ENCODE results near the gene FAM98C.

The FAM98C gene

DNA sequence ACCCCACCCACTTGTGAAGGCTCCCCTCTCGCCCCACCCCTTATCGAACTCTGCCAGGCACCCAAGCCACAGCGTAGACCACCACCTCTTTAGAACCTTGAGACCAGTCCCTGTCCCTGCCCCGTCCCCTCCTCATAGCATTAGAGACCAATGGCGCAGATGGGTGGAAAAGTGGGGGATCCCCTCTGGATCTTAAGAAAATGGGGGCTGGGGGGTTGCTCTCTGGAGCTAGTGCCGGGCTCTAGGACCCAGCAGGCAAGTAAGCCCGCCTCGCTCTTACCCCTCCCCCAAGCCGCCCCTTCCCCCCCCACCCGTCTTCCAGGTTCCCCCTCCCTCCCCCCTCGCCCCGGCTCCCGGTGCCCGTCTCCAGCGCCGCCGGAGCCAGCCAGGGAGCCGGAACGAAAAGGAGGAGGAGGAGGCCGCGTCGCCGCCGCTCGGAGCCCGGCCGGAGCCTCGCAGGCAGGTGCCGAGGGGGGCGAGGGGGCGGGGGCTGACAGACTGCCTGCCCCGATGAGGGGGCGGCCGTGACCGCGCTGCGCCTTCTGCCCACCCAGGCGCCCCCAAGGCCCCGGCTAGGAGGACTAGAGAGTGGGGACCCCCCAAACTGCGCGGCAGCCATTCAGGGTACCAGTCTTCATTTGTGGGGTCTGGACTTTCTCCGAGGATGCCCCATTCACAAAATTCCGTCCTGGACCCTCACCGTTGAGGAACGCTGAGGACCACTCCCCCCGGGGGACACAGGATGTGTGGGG is 14.4 kb upstream of the FAM98C start, which contains the start of gene SPRED3:
TSS of gene SPRED3 (plus strand) at position 349 of the 752 bp plus-strand sequence. CDS start 1,606 bp downstream, outside the sequence.
- TF ChIP-seq TAF1 (IDR thresholded peaks at IDR 0.05; ENCODE audit: borderline replicate concordance, insufficient read depth, low read length): 0 out of 2 replicates have a peak, but pooled peaks have one; percentile 0
- TF ChIP-seq FOXP2 (optimal IDR thresholded peaks at IDR 0.05; ENCODE audit: borderline replicate concordance, extremely low read depth, extremely low read length, insufficient read depth): peak; percentile 3
- TF ChIP-seq, protein P1, sequence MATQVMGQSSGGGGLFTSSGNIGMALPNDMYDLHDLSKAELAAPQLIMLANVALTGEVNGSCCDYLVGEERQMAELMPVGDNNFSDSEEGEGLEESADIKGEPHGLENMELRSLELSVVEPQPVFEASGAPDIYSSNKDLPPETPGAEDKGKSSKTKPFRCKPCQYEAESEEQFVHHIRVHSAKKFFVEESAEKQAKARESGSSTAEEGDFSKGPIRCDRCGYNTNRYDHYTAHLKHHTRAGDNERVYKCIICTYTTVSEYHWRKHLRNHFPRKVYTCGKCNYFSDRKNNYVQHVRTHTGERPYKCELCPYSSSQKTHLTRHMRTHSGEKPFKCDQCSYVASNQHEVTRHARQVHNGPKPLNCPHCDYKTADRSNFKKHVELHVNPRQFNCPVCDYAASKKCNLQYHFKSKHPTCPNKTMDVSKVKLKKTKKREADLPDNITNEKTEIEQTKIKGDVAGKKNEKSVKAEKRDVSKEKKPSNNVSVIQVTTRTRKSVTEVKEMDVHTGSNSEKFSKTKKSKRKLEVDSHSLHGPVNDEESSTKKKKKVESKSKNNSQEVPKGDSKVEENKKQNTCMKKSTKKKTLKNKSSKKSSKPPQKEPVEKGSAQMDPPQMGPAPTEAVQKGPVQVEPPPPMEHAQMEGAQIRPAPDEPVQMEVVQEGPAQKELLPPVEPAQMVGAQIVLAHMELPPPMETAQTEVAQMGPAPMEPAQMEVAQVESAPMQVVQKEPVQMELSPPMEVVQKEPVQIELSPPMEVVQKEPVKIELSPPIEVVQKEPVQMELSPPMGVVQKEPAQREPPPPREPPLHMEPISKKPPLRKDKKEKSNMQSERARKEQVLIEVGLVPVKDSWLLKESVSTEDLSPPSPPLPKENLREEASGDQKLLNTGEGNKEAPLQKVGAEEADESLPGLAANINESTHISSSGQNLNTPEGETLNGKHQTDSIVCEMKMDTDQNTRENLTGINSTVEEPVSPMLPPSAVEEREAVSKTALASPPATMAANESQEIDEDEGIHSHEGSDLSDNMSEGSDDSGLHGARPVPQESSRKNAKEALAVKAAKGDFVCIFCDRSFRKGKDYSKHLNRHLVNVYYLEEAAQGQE (IDR thresholded peaks at IDR 0.05; ENCODE audit: insufficient read depth in 1 of 2, low read depth in 2 of 2, low read length in 2 of 2): 0 out of 4 replicates have a peak, but pooled peaks of 1 of the 2 experiments have one; percentile 8
- no peak for TF ChIP-seq SIN3A (IDR thresholded peaks at IDR 0.05; ENCODE audit: borderline replicate concordance, insufficient read depth, low read length)

DNA sequence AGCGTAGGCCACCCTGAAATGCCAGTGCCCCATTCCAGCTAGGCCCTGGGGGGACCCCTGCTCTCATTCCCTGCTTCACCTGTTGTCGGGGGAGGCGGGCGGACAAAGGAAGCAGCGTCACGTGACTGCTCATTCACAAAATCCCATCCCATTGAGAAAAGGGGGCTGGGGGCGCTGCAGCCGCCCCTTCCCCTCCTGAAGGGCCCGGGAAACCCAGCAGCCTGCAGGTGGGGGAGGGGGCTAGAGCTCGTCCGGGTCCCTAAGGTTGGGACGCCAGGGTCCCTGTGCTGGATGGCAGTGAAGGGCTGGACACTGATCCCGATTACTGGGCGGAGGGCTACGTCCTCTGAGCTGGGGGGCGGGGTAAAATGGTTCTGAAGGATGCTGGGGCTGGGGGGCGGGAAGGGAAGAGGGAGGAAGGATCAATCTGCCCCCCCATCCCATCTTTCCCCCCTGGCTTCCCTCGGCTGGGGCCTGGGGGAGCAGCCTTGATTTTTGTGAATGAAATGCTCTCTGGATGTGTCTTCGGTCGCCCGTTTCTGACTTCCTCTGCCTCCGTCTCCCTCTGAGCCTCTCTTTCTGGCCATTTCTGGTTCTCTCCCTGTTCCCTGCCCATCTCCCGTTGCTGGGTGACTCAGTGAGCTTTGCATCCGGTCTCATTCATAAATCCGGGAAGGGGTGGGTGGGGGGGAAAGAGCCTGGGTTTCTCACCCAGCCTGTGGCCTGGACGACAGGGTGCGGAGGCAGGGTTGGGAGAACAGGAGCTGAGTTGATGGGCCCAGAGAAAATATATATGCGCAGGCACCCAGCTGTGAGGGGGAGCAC is 13.6 kb upstream of the FAM98C start:
- TF ChIP-seq TAF1 (IDR thresholded peaks at IDR 0.05; ENCODE audit: borderline replicate concordance, insufficient read depth, low read length): peak; percentile 78
- TF ChIP-seq SIN3A (IDR thresholded peaks at IDR 0.05; ENCODE audit: borderline replicate concordance, insufficient read depth, low read length): peak; percentile 82; the same call in 1 of the 2 replicates
- TF ChIP-seq POLR2AphosphoS5 (IDR thresholded peaks at IDR 0.05; ENCODE audit: low read depth, low read length): peak; percentile 73
- TF ChIP-seq, protein P1 (IDR thresholded peaks at IDR 0.05; ENCODE audit: insufficient read depth in 1 of 2, low read depth in 2 of 2, low read length in 2 of 2): 0 out of 4 replicates have a peak, but pooled peaks of 1 of the 2 experiments have one; percentile 23
- no peak for TF ChIP-seq FOXP2 (optimal IDR thresholded peaks at IDR 0.05; ENCODE audit: borderline replicate concordance, extremely low read depth, extremely low read length, insufficient read depth)

DNA sequence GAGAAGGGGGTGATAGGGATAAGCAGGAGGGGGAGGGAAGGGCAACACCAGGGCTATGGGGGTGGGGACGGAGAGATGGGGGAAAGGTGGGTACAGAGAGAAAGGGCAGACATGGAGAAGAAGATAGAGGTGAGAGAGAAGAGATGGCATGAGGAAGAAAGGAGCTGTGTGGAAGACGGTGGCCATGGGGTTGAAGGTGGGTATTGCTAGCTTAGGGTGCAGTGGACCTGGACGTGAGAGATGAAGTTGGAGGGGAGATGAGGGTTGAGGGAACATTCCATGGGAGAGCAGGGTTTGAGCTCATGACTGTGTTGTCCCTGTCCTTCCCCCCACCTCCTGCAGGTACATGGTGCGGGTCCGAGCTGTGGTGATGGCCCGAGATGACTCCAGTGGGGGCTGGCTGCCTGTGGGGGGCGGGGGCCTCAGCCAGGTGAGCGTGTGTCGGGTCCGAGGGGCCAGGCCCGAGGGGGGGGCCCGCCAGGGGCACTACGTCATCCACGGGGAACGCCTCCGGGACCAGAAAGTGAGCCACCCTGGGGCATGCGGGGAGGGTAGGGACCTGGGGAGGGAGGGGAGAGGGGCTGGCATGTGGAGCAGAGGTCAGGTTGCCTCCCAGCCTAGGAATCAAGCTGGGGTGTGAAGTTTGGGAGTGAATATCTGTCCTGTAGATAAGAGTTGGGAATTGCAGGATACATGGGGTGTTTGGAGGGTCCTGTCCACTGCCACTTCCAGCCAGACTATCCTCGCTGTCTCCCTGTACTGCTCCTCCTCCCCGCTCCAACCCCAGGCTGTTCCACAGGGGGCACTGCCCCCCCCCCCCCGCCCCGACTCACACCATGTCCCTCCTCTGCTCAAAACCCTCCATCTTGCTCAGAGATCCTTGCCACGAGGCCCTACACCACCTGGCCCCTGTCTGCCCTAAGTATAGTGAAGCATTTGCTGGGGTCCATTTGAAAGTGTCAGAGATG is 12.7 kb upstream of the FAM98C start:
- TF ChIP-seq SIN3A (IDR thresholded peaks at IDR 0.05; ENCODE audit: borderline replicate concordance, insufficient read depth, low read length) (no peak), TAF1 (IDR thresholded peaks at IDR 0.05; ENCODE audit: borderline replicate concordance, insufficient read depth, low read length) (no peak), FOXP2 (optimal IDR thresholded peaks at IDR 0.05; ENCODE audit: borderline replicate concordance, extremely low read depth, extremely low read length, insufficient read depth) (no peak), POLR2AphosphoS5 (IDR thresholded peaks at IDR 0.05; ENCODE audit: low read depth, low read length) (no peak; the same call in 1 of the 2 replicates)
- TF ChIP-seq, protein P1 (IDR thresholded peaks at IDR 0.05; ENCODE audit: insufficient read depth in 1 of 2, low read depth in 2 of 2, low read length in 2 of 2): no peak

DNA sequence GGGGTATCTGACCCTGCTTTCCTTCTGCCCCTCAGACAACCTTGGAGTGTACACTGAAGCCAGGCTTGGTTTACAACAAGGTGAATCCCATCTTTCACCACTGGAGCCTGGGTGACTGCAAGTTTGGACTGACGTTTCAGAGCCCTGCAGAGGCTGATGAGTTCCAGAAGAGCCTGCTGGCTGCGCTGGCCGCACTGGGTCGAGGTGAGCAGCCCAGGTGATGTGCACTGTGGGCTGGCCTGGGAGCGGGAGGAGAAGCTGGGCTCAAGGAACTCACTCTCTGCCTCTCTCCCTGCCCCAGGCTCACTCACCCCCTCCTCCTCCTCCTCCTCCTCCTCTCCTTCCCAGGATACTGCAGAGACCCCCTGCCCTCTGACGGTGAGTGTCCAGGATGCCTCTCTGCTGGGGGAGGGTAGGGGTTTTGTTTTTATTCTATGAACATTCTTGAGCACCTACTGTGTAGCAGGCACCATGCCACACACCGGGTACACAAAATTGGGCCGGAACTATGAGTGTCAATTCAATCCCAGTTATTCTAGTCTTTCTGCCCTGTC is 10.9 kb upstream of the FAM98C start:
- no peak for TF ChIP-seq SIN3A (IDR thresholded peaks at IDR 0.05; ENCODE audit: borderline replicate concordance, insufficient read depth, low read length)
